ENCODE measurements around the gene MYMK.

Gene MYMK

GRCh38 chr9:133563291-133563796 is 38.6 kb upstream of the MYMK start:
- H3K4me2 ChIP-seq (ENCODE audit: low read length), result no peak overlapping the region
- H3K79me2 ChIP-seq, result no peaks in the 10 kb centered on the region
- H2AFZ ChIP-seq, result no peak overlapping the region
- H3K27me3 ChIP-seq (ENCODE audit: control insufficient read depth, insufficient read depth, low read length), result no peaks in the 10 kb centered on the region
- H3K4me3 ChIP-seq (ENCODE audit: low read depth, low read length), result no peak overlapping the region
- H3K27ac ChIP-seq, result no peak overlapping the region
- no peaks in the 10 kb centered on the region for H3K36me3 ChIP-seq (ENCODE audit: control insufficient read depth, insufficient read depth, low read length)
- no peak overlapping the region for H3K9ac ChIP-seq
- no peak for TF ChIP-seq CTCF (IDR thresholded peaks at IDR 0.05)
- H3K9me3 ChIP-seq (ENCODE audit: control insufficient read depth, low read length), result no peaks in the 10 kb centered on the region
- H3K4me1 ChIP-seq, result no peaks in the 10 kb centered on the region

- H3K4me1 ChIP-seq, result no peaks in the 10 kb centered on the region
- H2AFZ ChIP-seq, result no peak overlapping the region
- TF ChIP-seq CTCF (IDR thresholded peaks at IDR 0.05), result no peak
- H3K27me3 ChIP-seq (ENCODE audit: control insufficient read depth, insufficient read depth, low read length), result no peaks in the 10 kb centered on the region
- H3K36me3 ChIP-seq (ENCODE audit: control insufficient read depth, insufficient read depth, low read length), result no peaks in the 10 kb centered on the region
- H3K4me2 ChIP-seq (ENCODE audit: low read length), result no peak overlapping the region
- H3K79me2 ChIP-seq, result no peaks in the 10 kb centered on the region
- no peak overlapping the region for H3K4me3 ChIP-seq (ENCODE audit: low read depth, low read length)
- H3K9me3 ChIP-seq (ENCODE audit: control insufficient read depth, low read length), result no peaks in the 10 kb centered on the region
- H3K9ac ChIP-seq, result no peak overlapping the region
- H3K27ac ChIP-seq, result no peak overlapping the region
Measured at GRCh38 chr9:133562611-133563290, 38.0 kb upstream of the MYMK start.

GRCh38 chr9:133561976-133562554 is 37.3 kb upstream of the MYMK start:
- no peaks in the 10 kb centered on the region for H3K9me3 ChIP-seq (ENCODE audit: control insufficient read depth, low read length)
- H3K4me2 ChIP-seq (ENCODE audit: low read length), result no peak overlapping the region
- no peaks in the 10 kb centered on the region for H3K36me3 ChIP-seq (ENCODE audit: control insufficient read depth, insufficient read depth, low read length)
- no peak overlapping the region for H3K9ac ChIP-seq
- no peaks in the 10 kb centered on the region for H3K4me1 ChIP-seq
- H3K27me3 ChIP-seq (ENCODE audit: control insufficient read depth, insufficient read depth, low read length), result no peaks in the 10 kb centered on the region
- no peak overlapping the region for H3K27ac ChIP-seq
- H3K4me3 ChIP-seq (ENCODE audit: low read depth, low read length), result no peak overlapping the region
- no peak for TF ChIP-seq CTCF (IDR thresholded peaks at IDR 0.05)
- no peak overlapping the region for H2AFZ ChIP-seq
- no peaks in the 10 kb centered on the region for H3K79me2 ChIP-seq

- H3K79me2 ChIP-seq, result no peaks in the 10 kb centered on the region
- no peaks in the 10 kb centered on the region for H3K9me3 ChIP-seq (ENCODE audit: control insufficient read depth, low read length)
- H3K27me3 ChIP-seq (ENCODE audit: control insufficient read depth, insufficient read depth, low read length), result no peaks in the 10 kb centered on the region
- H2AFZ ChIP-seq, result no peak overlapping the region
- no peaks in the 10 kb centered on the region for H3K4me1 ChIP-seq
- H3K27ac ChIP-seq, result no peak overlapping the region
- TF ChIP-seq CTCF (IDR thresholded peaks at IDR 0.05), result no peak
- no peak overlapping the region for H3K9ac ChIP-seq
- no peak overlapping the region for H3K4me2 ChIP-seq (ENCODE audit: low read length)
- H3K4me3 ChIP-seq (ENCODE audit: low read depth, low read length), result no peak overlapping the region
- H3K36me3 ChIP-seq (ENCODE audit: control insufficient read depth, insufficient read depth, low read length), result no peaks in the 10 kb centered on the region
Measured at GRCh38 chr9:133560944-133561343, 36.2 kb upstream of the MYMK start.

GRCh38 chr9:133560311-133560710 is 35.6 kb upstream of the MYMK start:
- no peaks in the 10 kb centered on the region for H3K27me3 ChIP-seq (ENCODE audit: control insufficient read depth, insufficient read depth, low read length)
- H3K27ac ChIP-seq, result no peak overlapping the region
- no peak for TF ChIP-seq CTCF (IDR thresholded peaks at IDR 0.05)
- no peaks in the 10 kb centered on the region for H3K36me3 ChIP-seq (ENCODE audit: control insufficient read depth, insufficient read depth, low read length)
- H3K9ac ChIP-seq, result no peak overlapping the region
- no peak overlapping the region for H3K4me3 ChIP-seq (ENCODE audit: low read depth, low read length)
- H3K4me2 ChIP-seq (ENCODE audit: low read length), result no peak overlapping the region
- no peaks in the 10 kb centered on the region for H3K79me2 ChIP-seq
- no peaks in the 10 kb centered on the region for H3K9me3 ChIP-seq (ENCODE audit: control insufficient read depth, low read length)
- no peak overlapping the region for H2AFZ ChIP-seq
- H3K4me1 ChIP-seq, result no peaks in the 10 kb centered on the region
